IPS DF 19.7 (cell line): Measurements from ENCODE around the gene ACSM6.

Experiments used
- DNase-seq: peaks from one replicate; pipeline ENCODE4 v3.0.0-alpha.2; 2013; ENCODE audit warnings: low read depth, low spot score

ACSM6 gene

GRCh38 chr10:95245425-95246055 is 51.5 kb downstream of the ACSM6 start:
- no peak for DNase-seq

GRCh38 chr10:95246582-95247051 is 52.6 kb downstream of the ACSM6 start:
- DNase-seq = no peak

- DNase-seq = no peak
Measured at GRCh38 chr10:95247200-95247880, 53.3 kb downstream of the ACSM6 start.

- no peak for DNase-seq
Measured at GRCh38 chr10:95247881-95248583, 54.0 kb downstream of the ACSM6 start.

GRCh38 chr10:95248989-95249388 is 55.0 kb downstream of the ACSM6 start:
- DNase-seq = no peak

- no peak for DNase-seq
Measured at GRCh38 chr10:95249467-95249866, 55.4 kb downstream of the ACSM6 start.

- DNase-seq = no peak
Measured at GRCh38 chr10:95250856-95251255, 56.8 kb downstream of the ACSM6 start.

- no peak for DNase-seq
Measured at GRCh38 chr10:95253007-95253406, 59.0 kb downstream of the ACSM6 start.

- no peak for DNase-seq
Measured at GRCh38 chr10:95253686-95254085, 59.6 kb downstream of the ACSM6 start.

GRCh38 chr10:95254629-95255028 is 60.6 kb downstream of the ACSM6 start:
- DNase-seq = no peak

GRCh38 chr10:95256268-95256667 is 62.2 kb downstream of the ACSM6 start:
- DNase-seq = no peak

GRCh38 chr10:95257849-95258248 is 63.8 kb downstream of the ACSM6 start:
- DNase-seq = no peak

GRCh38 chr10:95260397-95260881 is 66.4 kb downstream of the ACSM6 start:
- DNase-seq = no peak

- DNase-seq = no peak
Measured at GRCh38 chr10:95260909-95261552, 67.0 kb downstream of the ACSM6 start.

- no peak for DNase-seq
Measured at GRCh38 chr10:95261926-95262325, 67.9 kb downstream of the ACSM6 start.

- DNase-seq = no peak
Measured at GRCh38 chr10:95262763-95263518, 68.9 kb downstream of the ACSM6 start.

- no peak for DNase-seq
Measured at GRCh38 chr10:95263864-95264226, 69.8 kb downstream of the ACSM6 start.

GRCh38 chr10:95264227-95265051 is 70.4 kb downstream of the ACSM6 start:
- peak; percentile 88 for DNase-seq

GRCh38 chr10:95265572-95265971 is 71.5 kb downstream of the ACSM6 start:
- DNase-seq = no peak

- DNase-seq = no peak
Measured at GRCh38 chr10:95266674-95267095, 72.6 kb downstream of the ACSM6 start.
